Frontal cortex (tissue), 4 donors: ENCODE data around the gene WFS1. TPM values are rescaled to one million over a fixed set of nuclear protein-coding genes. Genes with fewer than 3 reads are reported as not detected.
A peak's percentile ranks its signal among the peaks of the same experiment; 100 is the strongest.

Experiments
- DNase-seq, 2 donors: peaks; one replicate each; pipeline ENCODE4 v3.0.0; 2012; ENCODE audit warnings: low spot score in 2 of 2
- FAIRE-seq: peaks from 2 replicates; lab custom pipeline; 2012; peaks lifted over from hg19 to GRCh38; lab: Jason Lieb, UNC
- total RNA-seq: library from RNA; depleted of rRNA; stranded (reverse); fragments of >200 nt; gene quantifications from one replicate; pipeline ENCODE4 v1.2.3, GENCODE V29; 2014
- donor health status: control.
- donor health status: control.
- donor health status: control.

Gene WFS1
- total RNA-seq, 1 donor from 2014 or later = 3.7 TPM

DNA sequence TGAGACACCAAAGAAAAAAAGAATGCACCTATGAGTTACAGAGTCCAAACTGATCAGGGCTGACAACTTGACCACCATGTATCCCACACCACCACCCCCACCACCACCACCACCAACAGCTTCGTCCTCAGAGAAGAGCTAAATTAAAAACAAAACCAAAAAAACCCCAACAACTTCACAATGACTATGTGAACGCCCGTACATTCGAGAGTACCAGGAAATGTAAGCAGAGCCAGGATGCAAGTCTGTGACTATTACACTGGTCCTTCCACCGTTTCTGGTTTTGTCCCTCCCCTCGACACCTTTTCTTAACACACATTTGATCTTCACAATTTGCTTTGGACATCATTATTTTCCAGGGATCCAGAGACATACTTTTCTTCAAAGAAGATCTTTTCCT is 51.0 kb downstream of the WFS1 start:
- FAIRE-seq (no peak), DNase-seq (no peak)

DNA sequence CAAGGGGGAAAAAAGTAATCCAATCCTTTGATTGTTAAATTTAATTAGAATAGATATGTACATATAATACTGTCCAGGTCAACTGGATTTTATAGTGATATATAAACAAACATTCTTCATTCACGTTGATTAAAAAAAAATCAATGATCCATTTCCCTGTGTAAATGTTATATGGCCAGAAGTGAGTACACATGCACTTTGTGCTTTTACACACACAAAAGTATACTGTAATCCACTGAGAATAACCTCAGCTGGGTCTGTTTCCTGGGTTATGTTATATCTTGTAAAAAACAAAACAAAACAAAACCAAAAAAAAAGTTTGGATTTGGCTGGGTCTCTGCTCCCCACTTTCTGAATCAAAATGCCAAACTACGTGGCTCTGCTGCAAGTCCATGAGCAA is 51.7 kb downstream of the WFS1 start:
- no peak for DNase-seq
- FAIRE-seq = no peak

DNA sequence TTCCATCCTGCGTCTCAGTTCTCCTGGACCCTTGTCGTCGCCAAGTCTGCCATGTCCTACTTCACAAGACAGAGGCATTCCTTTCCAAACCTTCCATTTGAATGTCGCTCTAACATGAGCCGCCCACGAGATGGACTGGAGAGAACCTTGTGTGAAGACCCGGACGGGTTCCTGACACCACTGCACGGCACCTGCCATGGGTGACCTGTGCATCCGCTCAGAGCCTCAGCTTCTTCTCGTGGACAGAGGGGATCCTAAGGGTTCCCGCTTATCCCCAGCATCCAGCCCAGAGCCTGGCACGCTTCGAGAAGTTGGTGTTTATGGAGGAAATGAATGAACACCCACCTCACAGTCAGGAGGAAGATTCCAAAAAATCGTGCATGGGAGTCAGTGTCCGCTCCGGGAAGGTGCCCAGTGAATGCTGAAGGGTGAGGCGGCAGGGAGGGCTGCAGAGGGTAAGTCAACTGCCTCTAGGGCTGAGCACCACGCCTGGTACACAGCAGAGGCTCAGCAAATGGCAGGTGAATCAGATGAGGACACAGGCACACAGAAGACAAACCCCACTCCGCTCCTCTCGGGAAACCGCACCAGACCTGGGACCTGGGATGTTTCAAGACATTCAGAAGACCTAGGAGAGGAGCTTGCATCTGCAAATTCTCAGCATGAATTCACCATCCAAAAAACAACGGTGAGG is 52.6 kb downstream of the WFS1 start:
- DNase-seq (no peak), FAIRE-seq (no peak)

DNA sequence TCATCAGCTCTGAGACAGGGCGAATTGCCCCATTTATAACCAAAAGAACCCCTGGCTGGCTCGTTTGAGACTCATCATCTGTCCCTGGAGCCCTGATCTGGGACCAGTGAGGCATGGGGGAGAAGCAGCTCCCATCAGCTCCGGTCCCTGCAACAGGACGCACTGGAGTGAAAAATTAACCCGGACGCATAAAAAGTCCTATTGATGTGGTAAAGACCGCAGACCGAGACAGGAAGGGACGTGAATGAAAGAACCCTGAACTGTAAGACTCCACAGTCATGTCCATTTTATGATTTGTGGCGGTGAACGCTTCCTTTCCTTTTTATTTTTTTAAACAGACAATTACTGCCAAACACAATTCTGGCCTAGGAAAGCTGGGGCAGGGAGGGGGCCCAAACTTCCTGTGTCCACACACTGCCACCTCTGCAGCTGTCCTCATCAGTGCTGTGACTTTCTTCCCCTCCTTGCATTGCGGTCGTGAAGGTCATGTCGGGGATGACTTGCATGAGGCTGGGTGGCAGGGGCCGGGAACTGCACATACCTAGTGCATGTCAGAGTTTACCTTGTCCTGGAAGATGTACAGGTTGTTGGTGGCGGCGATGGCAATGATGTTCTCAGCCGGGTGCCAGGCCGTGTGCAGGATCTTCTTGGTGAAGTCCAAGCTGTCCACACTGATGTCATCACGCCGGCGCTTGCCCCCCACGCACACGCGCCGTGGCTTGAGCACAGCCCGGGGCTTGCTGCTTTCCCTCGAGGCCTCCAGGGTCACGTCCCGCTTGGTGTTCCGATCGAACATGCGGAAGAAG is 53.3 kb downstream of the WFS1 start:
- FAIRE-seq (no peak), DNase-seq (no peak)

DNA sequence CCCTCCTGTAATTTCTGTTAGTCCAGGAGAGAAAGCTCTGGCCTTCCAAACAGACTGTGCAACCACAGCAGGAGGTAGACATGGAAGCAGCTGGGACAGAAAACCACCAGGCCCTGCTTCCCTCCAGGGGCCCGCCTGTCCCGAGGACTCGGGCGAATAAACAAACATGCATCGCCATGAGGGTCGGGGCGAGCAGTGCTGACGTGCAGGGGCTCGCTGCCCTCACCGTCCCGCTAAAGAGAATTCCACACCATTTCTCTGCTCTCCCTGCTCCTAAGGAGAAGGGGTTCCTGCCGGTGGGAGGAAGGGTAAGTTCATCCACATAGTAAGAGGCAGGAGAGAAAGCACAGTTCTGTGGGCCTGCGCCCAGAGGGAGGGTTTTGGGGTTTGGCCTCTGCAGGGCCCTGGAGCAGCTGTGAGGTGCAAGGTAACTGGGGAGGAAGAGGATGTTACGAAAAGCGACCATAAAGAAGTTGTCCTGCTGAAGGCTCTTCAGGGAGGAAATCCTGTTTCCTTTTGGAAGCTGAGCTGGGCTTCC is 54.9 kb downstream of the WFS1 start:
- no peak for DNase-seq
- FAIRE-seq = no peak

DNA sequence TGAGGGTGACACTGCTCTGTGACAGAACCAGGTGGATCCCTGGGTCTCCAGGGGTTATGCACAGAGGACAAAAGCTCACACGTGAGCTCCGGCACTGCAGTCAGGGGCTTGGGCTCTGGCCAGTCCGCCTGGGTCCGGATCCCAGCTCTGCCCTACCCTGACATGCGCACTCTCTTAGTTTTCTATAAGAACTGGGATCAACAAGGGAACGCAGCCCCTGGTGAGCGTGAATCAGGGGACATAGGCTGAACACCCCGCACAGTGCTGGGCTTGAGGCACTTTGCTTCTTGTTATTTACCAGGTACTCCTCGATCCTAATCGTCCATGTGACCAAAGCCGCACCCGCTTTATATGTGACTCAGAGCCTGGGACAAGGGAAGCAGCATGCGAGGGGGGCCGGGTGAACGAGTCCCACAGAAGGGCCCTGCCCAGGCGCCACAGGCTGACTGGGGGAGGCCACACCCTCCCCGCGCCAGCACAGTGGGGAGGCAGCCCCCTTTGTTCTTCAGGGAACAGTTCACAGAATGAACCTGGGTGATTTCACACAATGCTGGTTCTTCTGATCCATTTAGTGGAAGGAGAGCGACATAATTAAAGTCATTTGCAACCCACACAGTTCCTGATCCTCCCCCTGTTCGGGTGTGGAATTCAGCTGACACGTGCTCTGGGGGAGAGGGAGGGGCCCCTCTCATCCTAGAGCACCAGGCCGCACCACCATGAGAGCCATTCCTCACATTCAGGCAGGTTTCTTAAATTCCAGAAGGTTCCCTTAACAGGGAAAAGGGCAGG is 55.5 kb downstream of the WFS1 start:
- DNase-seq = peak in 1 of 2 donors; percentile 53
- FAIRE-seq = no peak

DNA sequence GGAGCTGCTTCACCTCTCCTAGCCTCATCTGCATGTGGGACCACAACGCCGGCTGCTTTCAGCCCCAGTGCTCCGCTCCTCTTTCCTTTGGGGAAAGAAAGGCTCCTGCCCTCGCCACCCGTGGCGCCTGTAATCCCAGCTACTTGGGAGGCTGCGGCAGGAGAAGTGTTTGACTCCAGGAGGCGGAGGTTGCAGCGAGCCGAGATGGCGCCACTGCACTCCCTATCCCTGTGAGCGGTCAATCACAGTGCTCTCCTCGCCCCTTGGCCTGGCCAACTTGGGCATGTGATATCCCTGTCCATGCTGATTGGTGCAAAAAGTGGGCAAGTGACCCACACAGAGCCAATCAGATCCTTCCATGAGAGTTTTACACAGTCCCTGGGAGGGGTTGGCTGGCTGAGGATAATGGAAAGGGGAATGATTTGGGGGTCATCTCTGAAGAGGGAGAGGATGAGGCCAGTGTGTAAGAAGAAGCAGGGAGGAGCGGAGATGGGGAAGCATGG is 56.2 kb downstream of the WFS1 start:
- DNase-seq (no peak), FAIRE-seq (no peak)

DNA sequence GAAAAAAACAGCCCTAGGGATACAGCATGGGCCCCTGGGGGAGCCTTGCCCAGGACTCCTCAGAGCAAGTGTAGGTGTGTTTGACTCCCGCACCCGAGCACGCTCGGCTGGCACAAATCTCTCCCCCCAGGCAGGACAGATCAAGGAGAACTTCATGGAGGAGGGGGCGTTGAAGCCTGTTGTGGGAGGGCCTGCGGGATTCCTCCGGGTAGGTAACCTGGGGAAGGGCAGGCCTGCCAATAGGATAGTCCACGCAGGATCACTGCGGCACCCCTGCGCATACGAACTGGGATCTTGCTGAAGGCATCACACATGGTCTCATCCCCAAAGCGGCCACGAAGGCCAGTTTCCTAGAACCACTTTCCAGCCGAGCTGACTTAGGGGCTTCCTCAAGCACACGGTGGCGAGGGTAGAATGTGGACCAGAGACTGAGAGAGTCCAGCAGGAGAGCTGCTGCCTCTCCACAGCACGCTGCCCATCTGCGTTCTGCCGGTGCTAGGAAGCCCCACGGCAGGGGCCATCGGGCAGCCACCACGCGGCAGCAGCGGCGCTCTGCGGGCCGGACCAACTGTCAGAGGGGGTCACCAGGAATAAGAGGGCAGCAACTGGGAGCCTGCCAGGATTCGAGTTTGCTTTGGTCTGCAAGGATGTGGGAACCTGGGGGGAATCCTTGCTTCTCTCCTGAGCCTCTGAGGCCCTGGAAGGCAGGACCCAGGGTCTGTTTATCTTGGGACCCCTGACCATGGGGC is 56.8 kb downstream of the WFS1 start:
- DNase-seq = no peak
- FAIRE-seq = no peak

DNA sequence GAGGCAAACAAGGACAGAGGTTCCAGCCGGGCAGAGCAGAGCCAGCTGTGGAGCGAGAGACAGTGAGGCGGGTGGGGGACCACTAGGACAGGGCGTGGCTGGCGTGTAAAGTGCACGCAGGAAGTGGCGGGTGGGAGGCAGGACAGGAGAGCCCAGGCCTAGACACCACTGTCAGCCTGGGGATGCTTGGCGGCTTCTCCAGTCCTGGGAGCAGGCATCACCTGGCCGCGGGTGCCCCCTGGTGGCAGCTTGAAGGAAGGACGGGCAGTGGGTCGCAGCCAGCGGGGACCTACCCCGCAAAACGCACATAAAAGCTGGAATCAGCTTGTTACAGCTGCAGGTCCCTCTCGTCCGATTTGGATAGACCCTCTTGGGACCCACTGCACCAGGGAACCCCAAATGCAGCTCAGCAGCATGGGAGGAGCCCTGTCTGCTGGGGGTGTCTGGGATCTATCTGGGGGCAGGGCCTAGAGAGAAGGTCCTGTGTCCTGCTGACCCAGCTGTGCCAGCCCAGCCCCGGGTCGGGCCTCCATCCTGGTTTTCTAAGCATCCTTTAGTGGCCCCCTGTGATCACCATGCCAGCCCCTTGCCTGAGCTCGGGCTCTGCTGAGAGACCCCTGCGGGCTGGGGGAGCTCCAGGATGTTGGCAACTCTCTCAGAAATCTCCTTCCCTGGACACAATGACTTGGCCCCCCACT is 57.7 kb downstream of the WFS1 start:
- no peak for FAIRE-seq

DNA sequence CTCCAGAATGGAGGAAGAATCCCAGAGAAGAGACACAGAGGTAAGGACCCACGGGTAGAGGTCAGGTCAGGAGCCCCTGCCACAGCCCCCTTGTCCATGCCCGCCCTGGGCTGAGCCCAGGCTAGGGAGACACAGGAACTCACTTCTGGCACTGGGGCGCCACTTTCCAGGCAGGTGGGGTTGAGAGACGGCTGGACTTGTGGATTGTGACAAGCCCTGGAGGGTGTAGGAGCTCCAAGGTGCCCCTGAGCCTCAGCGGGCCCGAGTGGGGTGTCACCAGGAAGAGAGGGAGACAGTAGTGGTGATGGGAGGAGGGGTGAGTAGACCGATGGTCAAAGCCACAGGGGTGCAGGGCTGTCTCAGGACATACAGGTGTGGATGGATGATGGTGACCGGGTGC is 58.9 kb downstream of the WFS1 start:
- DNase-seq (no peak), FAIRE-seq (no peak)

More for the DNA sequence above, 57.7 kb downstream of the WFS1 start:
- DNase-seq = peak; percentile 78 to 88

DNA sequence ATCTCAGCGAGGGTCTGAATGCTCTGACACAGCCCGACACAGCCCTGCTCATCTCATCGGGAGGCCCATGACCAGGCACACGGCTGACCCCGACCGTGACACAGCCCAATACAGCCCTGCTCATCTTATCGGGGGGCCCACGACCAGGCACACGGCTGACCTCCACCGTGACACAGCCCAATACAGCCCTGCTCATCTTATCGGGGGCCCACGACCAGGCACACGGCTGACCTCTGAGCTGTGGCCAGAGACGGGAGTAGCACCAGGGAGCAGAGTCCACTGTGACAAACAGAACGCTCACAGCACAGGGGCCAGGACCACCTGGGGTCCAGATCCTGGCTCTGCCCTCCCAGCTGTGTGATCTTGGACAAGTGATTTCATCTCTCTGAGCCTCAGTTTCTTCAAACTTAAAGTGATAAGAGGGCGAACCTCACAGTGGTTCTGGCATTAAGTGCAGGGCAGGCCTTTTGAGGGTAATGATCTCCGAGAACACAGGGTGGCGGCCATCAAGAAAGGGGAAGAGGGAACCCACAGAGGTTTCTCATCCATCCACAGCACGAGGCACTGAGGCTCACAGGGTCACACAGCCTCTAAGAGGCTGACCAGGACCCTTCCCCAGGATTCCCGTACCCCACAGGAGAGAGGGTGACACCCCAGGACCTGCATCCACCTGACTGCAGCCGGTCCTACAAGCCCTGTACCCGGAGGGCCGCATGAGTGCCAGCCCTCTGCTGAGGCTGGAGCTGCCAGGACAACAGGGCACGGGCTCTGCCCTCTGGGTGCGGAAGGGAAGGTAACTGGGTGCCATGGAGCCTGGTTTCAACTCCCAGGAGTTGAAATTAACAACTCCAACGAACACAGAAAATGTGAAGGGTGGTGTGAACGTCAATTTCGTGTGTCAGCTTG is 60.1 kb downstream of the WFS1 start:
- DNase-seq = no peak
- no peak for FAIRE-seq

DNA sequence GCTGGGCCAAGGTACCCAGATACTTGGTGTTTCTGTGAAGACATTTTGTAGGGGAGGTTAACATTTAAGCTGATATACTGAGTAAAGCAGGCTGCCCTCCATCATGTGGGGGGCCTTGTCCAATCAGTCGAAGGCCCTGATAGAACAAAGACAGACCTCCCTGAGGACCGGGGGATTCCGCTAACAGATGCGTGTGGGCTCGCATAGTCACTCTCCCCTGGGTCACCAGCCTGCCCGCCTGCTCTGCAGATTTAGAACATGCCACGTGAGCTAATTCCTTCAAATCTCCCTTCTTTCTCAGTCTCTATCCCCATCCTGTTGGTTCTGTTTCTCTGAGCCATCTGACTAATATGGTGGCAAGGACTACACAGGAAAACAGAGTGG is 60.7 kb downstream of the WFS1 start:
- FAIRE-seq = no peak
- DNase-seq = no peak

DNA sequence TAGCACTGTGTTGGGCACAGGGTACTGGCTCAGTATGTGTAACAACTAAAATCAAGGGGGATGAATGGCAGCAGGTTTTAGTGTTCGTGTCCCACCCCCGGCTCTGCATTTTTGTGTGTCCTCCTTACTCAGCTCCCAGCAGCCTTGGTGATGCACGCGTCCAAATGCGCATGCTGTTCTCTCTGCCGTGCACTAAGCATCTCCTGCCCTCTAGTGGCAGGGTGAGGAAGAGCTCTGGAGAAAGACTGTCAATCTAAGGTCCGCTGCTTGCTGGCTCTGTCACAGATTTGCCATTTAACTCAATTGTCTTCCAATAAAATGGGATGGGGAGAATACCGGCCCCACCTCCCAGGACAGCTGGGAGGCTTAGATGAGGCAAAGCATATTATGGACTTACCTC is 61.4 kb downstream of the WFS1 start:
- no peak for FAIRE-seq
- no peak for DNase-seq

DNA sequence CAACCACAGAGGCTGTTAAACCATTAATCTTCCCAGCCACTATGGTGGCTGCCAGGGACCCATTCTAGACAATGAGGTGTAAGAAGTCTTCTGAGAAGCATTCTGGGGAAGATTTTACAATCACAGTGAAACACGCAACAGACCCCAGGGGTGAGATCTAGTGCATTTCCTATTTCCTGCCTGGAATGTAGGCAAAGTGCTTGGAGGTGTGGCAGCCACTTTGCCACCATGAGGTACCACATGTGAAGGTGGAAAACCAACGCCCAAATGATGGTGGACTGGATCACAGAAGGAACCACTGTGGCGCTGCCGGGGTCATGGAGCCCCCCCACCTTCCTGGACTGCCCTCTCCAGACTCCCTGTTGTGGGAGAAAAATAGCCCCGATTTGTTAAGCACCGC is 61.8 kb downstream of the WFS1 start:
- FAIRE-seq (no peak), DNase-seq (no peak)

DNA sequence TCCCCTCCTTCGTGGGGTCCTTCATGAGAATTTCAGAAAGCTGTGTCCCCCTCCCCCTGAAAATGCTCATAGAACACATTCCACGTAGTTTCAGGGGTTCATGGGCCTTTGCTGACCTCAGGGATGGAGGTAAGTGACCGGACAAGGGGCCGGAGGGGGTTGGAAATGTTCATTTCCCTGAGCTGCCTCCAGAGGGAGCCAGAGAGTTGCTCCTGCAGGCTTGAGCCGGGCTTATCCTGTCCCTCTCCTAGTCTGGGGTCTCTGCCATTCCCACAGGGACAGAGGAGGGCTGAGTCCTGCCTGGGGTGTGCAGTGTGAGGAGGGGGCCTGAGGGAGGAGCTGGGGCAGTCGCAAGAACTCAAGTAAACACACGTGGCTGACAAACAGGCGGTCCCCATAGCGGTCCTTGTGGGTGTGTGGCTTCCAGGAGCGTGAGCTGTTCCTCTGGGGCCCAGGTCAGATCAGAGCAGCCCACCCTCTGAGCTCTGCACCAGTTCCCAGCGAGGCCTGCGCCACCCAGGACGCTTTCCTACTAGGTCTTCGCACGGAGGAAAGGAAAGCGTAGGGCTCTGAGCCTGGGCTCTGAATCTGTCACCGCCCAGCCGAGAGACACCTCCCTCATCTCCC is 62.5 kb downstream of the WFS1 start:
- DNase-seq (peak in 1 of 2 donors; percentile 53), FAIRE-seq (no peak)

DNA sequence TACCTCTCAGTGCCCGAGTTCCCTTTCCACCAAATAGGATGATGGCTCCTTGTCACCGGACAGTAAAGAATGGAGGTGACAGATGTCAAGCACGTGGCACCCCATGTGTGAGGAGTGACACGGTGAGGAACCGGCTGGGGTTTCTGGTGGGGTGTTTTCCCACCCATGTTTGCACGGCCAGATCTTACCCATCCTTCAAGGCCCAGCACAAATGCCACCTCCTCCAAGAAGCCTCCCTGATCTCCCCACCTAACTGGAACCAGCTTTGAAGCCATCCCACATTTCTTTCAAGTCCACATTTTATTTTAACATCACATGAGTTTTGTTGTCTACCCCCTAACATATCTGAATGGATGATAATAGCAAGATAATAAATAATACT is 63.0 kb downstream of the WFS1 start:
- FAIRE-seq (no peak), DNase-seq (no peak)

DNA sequence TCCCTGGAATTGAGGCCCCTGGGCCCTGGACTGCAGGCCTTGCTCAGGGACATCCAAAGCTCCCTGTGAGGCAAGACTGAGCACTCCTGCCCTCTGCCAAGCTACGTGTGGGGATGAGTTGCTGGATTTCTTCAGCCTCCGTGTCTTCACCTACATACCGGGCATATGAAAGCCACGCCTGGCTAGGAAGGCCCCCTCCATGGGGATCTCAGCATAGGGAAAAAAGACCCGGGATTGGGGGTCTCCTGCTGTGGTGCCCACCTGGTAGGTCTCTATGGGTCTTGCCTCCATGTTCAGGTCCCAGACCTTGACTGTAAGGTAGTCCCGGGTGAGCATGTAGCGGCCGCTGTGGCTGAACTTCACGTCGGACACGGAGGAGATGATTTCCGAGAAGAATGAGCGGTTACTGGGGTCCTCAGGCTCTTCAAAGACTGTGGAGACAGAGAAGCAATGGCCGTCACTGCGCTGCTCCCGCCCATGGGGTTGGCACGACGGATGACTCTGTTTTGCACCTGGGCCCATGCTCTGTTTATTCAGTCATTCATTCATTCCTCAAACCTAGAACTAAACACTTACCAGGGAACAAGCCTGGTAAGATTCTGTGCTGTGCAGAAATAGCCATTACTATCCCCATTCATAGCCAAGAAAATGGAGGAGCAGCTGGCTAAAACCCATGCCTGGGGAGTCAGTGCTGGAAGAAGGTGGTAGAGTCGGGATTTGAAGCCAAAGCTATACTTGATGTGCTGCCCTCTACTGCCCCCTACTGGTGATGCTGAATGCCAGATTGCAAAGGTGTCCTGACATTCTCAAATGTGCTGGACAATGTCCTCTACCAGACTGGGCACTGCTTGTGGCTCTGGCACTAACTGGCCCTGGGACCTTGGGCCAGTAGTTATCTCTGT is 63.9 kb downstream of the WFS1 start:
- DNase-seq = no peak
- FAIRE-seq = no peak
